K562 (cell line): ENCODE data around the gene NEMP1. TPM values are rescaled to one million over a fixed set of nuclear protein-coding genes. Genes with fewer than 3 reads are reported as not detected.

Experiments
- ATAC-seq: fragments of 200-7000 bp; cut with Tn5 transposase; 3 replicates; pipeline ENCODE4 v1.9.1; 2020; ENCODE audit warnings: moderate library complexity
- BruUV-seq: library from RNA; stranded (reverse); fragments of 400-500 nt; replicated peaks from 2 replicates; lab custom pipeline; 2021; lab: Mats Ljungman, UMichigan
- CTCF ChIA-PET: fragments of 300-600 bp; formaldehyde crosslinking; extraction: SDS; loops from one replicate; lab custom pipeline; 2021; ENCODE audit warnings: low intra/inter-chr PET ratio; lab: Yijun Ruan, JAX
- POLR2A ChIA-PET: fragments of 300-600, 350-650 bp; sonication (Branson Sonifier 250); formaldehyde crosslinking; extraction: SDS; loops from one replicate; lab custom pipeline; 2021; ENCODE audit warnings: antibody characterized with exemption, inconsistent platforms; lab: Yijun Ruan, JAX
- DNase-seq, 4 experiments: peaks; one replicate each; pipeline versions ENCODE4 v3.0.0 to v3.0.0-alpha.2; 2011 to 2018; ENCODE audit warnings: low spot score in 3 of 4, mixed read lengths in 3 of 4; ENCODE audit errors: extremely low read depth in 1 of 4
- FAIRE-seq: peaks from 2 replicates; lab custom pipeline; 2011; peaks lifted over from hg19 to GRCh38; lab: Jason Lieb, UNC
- H2AFZ ChIP-seq: 2 replicates; pipeline ENCODE4 v1.6.0; 2011; ENCODE audit warnings: low read depth, low read length, control low read depth, inconsistent platforms
- H3K27ac ChIP-seq: fragments of 200-600 bp; 3 replicates; pipeline ENCODE4 v1.8.0; 2011; ENCODE audit warnings: low read depth, mild to moderate bottlenecking, control low read depth, inconsistent platforms, low read length, moderate library complexity, mixed read lengths; ENCODE audit errors: extremely low read depth
- H3K27me3 ChIP-seq, 2 experiments: fragments of 300-600 bp in 1 of 2; 2 replicates in 1 of 2; 3 replicates in 1 of 2; pipeline versions ENCODE4 v1.6.0 to v1.8.0; 2011; ENCODE audit warnings: inconsistent platforms in 2 of 2, low read length in 2 of 2, mild to moderate bottlenecking in 1 of 2, mixed read lengths in 1 of 2, moderate library complexity in 1 of 2; ENCODE audit not compliant: control insufficient read depth in 2 of 2, insufficient read depth in 2 of 2
- H3K36me3 ChIP-seq: fragments of 300-600 bp; 3 replicates; pipeline ENCODE4 v1.8.0; 2011; ENCODE audit warnings: mild to moderate bottlenecking, low read length, inconsistent platforms; ENCODE audit not compliant: control insufficient read depth, insufficient read depth
- H3K4me1 ChIP-seq, 2 experiments: fragments of 200-600 bp in 1 of 2; replicated peaks in 1 of 2; 2 replicates in 1 of 2; 3 replicates in 1 of 2; pipeline versions ENCODE4 v1.5.1 to v1.8.0; 2011; ENCODE audit warnings: inconsistent platforms in 2 of 2, low read length in 2 of 2, mild to moderate bottlenecking in 1 of 2, mixed read lengths in 1 of 2, moderate library complexity in 1 of 2; ENCODE audit not compliant: control insufficient read depth in 2 of 2, insufficient read depth in 2 of 2
- H3K4me2 ChIP-seq: 2 replicates; pipeline ENCODE4 v1.6.1; 2011; ENCODE audit warnings: low read length, control low read depth, inconsistent platforms, mixed read lengths; ENCODE audit not compliant: insufficient read depth
- H3K4me3 ChIP-seq: fragments of 200-600 bp; sonication (generic), shearing (Covaris generic); 2 replicates; pipeline ENCODE4 v1.5.1; 2016; ENCODE audit warnings: control low read depth, inconsistent platforms
- H3K79me2 ChIP-seq: fragments of 200-600 bp; 3 replicates; pipeline ENCODE4 v1.8.0; 2011; ENCODE audit warnings: low read length, inconsistent platforms; ENCODE audit not compliant: control insufficient read depth, insufficient read depth
- H3K9ac ChIP-seq, 2 experiments: 2 replicates each; pipeline versions ENCODE4 v1.6.0 to v1.6.1; 2011; ENCODE audit warnings: low read depth in 2 of 2, low read length in 2 of 2, control low read depth in 1 of 2, inconsistent platforms in 1 of 2, mild to moderate bottlenecking in 1 of 2, mixed read lengths in 1 of 2; ENCODE audit not compliant: insufficient read depth in 1 of 2
- H3K9me1 ChIP-seq: one replicate; pipeline ENCODE4 v1.6.0; 2011; ENCODE audit warnings: inconsistent platforms, mild to moderate bottlenecking, low read length, moderate library complexity; ENCODE audit not compliant: control insufficient read depth, insufficient read depth
- H3K9me3 ChIP-seq: replicated peaks from 2 replicates; pipeline ENCODE4 v1.5.1; 2011; ENCODE audit warnings: low read depth, low read length, inconsistent platforms; ENCODE audit not compliant: control insufficient read depth, insufficient read depth
- H4K20me1 ChIP-seq: replicated peaks from 2 replicates; pipeline ENCODE4 v1.6.1; 2011; ENCODE audit warnings: low read length, inconsistent platforms, mixed read lengths; ENCODE audit not compliant: control insufficient read depth, insufficient read depth
- ATF2 ChIP-seq: sonication (generic); formaldehyde crosslinking; IDR thresholded peaks from 2 replicates; pipeline ENCODE4 v1.8.1; 2022; ENCODE audit warnings: missing genetic modification reagents
- CAMTA2 ChIP-seq: fragments of 250-450 bp; sonication (Bioruptor Pico); conservative IDR thresholded peaks from 2 replicates; pipeline ENCODE4 v1.5.1; 2022
- HMGXB4 ChIP-seq: sonication (generic); formaldehyde crosslinking; IDR thresholded peaks from 2 replicates; pipeline ENCODE4 v1.8.1; 2023; ENCODE audit warnings: mild to moderate bottlenecking, missing genetic modification reagents
- HNRNPL ChIP-seq: fragments of 200-400 bp; formaldehyde crosslinking; IDR thresholded peaks from 2 replicates; pipeline ENCODE4 v1.6.1; 2017; ENCODE audit warnings: low read depth, mild to moderate bottlenecking, low read length
- KHSRP ChIP-seq: fragments of 450-650 bp; IDR thresholded peaks from 2 replicates; pipeline ENCODE4 v1.6.1; 2017
- NFATC3 ChIP-seq: fragments of 450-650 bp; IDR thresholded peaks from 2 replicates; pipeline ENCODE4 v1.6.1; 2017; ENCODE audit warnings: mild to moderate bottlenecking
- SMAD3 ChIP-seq: fragments of 450-650 bp; formaldehyde crosslinking; conservative IDR thresholded peaks from 2 replicates; pipeline ENCODE4 v1.4.0; 2020; ENCODE audit warnings: mild to moderate bottlenecking
- ZNF282 ChIP-seq: sonication (generic); formaldehyde crosslinking; IDR thresholded peaks from 2 replicates; pipeline ENCODE4 v1.8.1; 2023; ENCODE audit warnings: missing genetic modification reagents
- WGBS: fragments of 100-300 bp; shearing (Covaris generic); methylation state at CpG from one replicate; pipeline ENCODE4 v1.1.6; 2016; ENCODE audit warnings: low coverage, mixed read lengths; ENCODE audit not compliant: insufficient coverage; ENCODE audit errors: missing lambda C conversion rate; 5-methylcytosine and 5-hydroxymethylcytosine counted together
- in situ Hi-C: fragments of 300-500 bp; cut with MboI; formaldehyde crosslinking; loops from 4 replicates; pipeline ENCODE4 v1.15.0; 2018; ENCODE audit warnings: inconsistent platforms, mixed read lengths
- intact Hi-C: fragments of 100-400 bp; cut with micrococcal nuclease; formaldehyde crosslinking; loops from 2 replicates; pipeline ENCODE4 v1.14.2; 2022
- polyA plus RNA-seq, 8 experiments: library from polyadenylated mRNA; depleted of rRNA in 4 of 8; stranded (reverse) in 5 of 8; unstranded in 3 of 8; fragments of >200 nt; fragmentation: Nextera tagmentation in 2 of 8; fragmentation: Illumina TruSeq in 1 of 8; extraction: Ambion mirVana in 2 of 8; extraction: Trizol in 1 of 8; gene quantifications; 2 replicates each; pipeline versions ENCODE4 v1.2.1 to v1.2.3, GENCODE V29; 2011 to 2014; ENCODE audit warnings: inconsistent platforms in 1 of 8, missing spikeins in 1 of 8
- total RNA-seq, 7 experiments: library from RNA; depleted of rRNA in 6 of 7; stranded (reverse); fragments of >200 nt in 6 of 7; fragmentation: Illumina TruSeq in 2 of 7; extraction: Trizol in 2 of 7; gene quantifications; 2 replicates each; pipeline versions ENCODE4 v1.2.1 to v1.2.3, GENCODE V29; 2011 to 2021; ENCODE audit warnings: low replicate concordance in 1 of 7

Gene NEMP1
- total and polyA plus RNA-seq, 9 of the 15 experiments (the other 6 are each of a cell fraction or from before 2014, with no cell fraction given) = 9.5 to 82.2 (median 41.2) TPM

GRCh38 chr12:57046086-57046791, 32.4 kb downstream of the NEMP1 start:
- CTCF ChIA-PET = no interaction called here
- no peaks in the 10 kb centered on the region for H3K9me3 ChIP-seq
- no peak overlapping the region for H2AFZ ChIP-seq
- no peaks in the 10 kb centered on the region; the same call in 1 of the 2 replicates for H4K20me1 ChIP-seq
- no TSS peak for BruUV-seq
- no peak for DNase-seq
- H3K27me3 ChIP-seq = peaks cover 15 to 16% of the 10 kb centered on the region in 2 experiments; a peak in 4 of 5 replicates
- H3K79me2 ChIP-seq = no peaks in the 10 kb centered on the region
- no peak for ATAC-seq
- in situ Hi-C loops (no loop called here), intact Hi-C loops (no loop called here)
- H3K27ac ChIP-seq = no peak overlapping the region
- H3K9me1 ChIP-seq = no peaks in the 10 kb centered on the region
- POLR2A ChIA-PET = interaction anchor here (0.7 to 4.9 kb wide), 3 partner anchors 11 to 230 kb away, joined by 3 to 18 read pairs (median 5); no protein-coding TSS in a partner anchor
- no peak overlapping the region for H3K9ac ChIP-seq
- no peak for FAIRE-seq
- no peaks in the 10 kb centered on the region for H3K36me3 ChIP-seq
- H3K4me3 ChIP-seq = no peak overlapping the region
- 3% methylated on average over 6 of the region's 6 CpGs for WGBS
- TF ChIP-seq CAMTA2 (CRISPR knock-in tag) = no peak
- no peak for TF ChIP-seq KHSRP
- TF ChIP-seq ZNF282 (CRISPR knock-in tag) = no peak
- no peak for TF ChIP-seq SMAD3
- no peak for TF ChIP-seq ATF2 (CRISPR knock-in tag)
- TF ChIP-seq NFATC3 = no peak
- no peak for TF ChIP-seq HMGXB4 (CRISPR knock-in tag)
- TF ChIP-seq HNRNPL = no peak
- peaks cover 0 to 3% of the 10 kb centered on the region in 2 experiments; a peak in 1 of 5 replicates for H3K4me1 ChIP-seq
- no peak overlapping the region for H3K4me2 ChIP-seq
